GM12874 (cell line): ENCODE results near the gene LFNG.

Experiments used
- TF ChIP-seq, protein P1 (sequence below): IDR thresholded peaks from 2 replicates; pipeline ENCODE4 v1.5.1; 2011; ENCODE audit warnings: low read depth, mild to moderate bottlenecking, control low read depth, low read length, moderate library complexity; ENCODE audit not compliant: insufficient read depth

LFNG gene

DNA sequence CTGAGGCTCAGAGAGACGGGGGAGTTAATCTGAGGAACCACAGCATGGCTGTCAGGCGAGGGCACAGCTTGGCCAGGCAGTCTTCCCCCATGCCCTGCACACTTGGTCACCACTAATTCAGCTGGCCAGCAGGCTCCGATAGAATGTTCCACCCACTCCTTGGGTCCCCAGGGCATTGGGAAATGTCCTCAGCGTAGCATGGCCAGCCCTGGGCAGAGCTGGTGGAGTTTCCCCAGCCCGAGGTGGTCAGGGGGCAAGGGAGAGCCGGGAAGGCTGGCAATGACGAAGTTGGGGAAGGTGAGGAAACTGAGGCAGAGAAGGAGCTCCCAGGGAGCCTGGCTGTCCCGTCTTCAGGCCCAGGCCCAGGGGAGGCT is 31.3 kb upstream of the LFNG start:
- TF ChIP-seq, protein P1, sequence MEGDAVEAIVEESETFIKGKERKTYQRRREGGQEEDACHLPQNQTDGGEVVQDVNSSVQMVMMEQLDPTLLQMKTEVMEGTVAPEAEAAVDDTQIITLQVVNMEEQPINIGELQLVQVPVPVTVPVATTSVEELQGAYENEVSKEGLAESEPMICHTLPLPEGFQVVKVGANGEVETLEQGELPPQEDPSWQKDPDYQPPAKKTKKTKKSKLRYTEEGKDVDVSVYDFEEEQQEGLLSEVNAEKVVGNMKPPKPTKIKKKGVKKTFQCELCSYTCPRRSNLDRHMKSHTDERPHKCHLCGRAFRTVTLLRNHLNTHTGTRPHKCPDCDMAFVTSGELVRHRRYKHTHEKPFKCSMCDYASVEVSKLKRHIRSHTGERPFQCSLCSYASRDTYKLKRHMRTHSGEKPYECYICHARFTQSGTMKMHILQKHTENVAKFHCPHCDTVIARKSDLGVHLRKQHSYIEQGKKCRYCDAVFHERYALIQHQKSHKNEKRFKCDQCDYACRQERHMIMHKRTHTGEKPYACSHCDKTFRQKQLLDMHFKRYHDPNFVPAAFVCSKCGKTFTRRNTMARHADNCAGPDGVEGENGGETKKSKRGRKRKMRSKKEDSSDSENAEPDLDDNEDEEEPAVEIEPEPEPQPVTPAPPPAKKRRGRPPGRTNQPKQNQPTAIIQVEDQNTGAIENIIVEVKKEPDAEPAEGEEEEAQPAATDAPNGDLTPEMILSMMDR, result no peak

DNA sequence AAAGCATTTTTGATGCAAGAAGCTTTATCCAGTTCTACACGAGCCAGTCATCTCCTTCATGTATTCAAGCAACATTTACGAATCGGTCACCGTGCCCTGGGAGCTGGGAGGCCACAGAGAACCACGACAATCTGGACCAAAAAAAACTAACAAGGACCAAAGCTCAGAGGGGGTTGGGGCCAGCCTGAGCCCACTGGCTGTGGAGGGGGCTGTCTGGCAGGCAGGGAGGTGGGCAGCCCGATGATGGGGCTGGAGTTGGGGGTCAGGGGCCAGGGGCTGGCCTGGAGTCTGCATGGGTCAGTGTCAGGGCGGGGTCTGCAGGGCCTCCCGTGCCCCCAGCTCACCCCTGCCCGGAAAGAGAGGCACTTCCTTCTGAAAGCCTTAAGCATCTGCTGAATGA is 30.9 kb upstream of the LFNG start:
- TF ChIP-seq, protein P1, result no peak

DNA sequence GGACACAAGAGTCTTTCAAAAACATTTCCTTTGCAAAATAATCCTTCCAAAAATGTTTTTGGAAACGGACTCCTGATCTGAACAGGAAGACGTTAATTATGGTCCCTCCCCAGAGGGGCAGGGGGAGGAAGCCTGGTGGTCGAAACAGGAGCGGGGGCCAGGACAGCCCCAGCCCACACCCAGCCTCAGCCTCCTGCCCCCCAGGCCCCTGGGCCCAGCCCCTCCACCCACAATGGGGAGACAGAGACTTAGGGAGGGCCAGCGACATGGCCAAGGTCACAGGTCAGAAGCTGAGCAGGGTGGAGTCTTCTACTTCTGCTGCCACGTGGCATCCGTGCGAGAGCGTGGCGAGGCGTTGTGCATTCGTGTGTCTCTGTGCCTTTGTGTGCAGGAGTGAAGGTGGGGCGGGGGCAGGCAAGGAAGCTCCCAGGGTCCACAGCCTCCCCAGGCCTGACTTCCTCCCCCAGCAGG is 29.4 kb upstream of the LFNG start:
- TF ChIP-seq, protein P1, result no peak

DNA sequence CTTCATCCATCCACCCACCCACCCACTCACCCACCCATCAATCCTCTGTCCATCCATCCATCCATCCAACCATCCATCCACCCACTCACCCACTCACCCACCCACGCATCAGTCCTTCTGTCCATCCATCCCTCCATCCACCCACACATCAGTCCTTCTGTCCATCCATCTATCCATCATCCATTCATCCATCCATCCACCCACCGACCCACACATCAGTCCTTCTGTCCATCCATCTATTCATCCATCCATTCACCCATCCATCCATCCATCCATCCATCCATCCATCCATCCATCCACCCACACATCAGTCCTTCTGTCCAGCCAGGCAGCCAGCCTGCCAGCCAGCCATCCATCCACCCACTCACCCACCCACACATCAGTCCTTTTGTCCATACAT is 27.5 kb upstream of the LFNG start:
- TF ChIP-seq, protein P1, result no peak

DNA sequence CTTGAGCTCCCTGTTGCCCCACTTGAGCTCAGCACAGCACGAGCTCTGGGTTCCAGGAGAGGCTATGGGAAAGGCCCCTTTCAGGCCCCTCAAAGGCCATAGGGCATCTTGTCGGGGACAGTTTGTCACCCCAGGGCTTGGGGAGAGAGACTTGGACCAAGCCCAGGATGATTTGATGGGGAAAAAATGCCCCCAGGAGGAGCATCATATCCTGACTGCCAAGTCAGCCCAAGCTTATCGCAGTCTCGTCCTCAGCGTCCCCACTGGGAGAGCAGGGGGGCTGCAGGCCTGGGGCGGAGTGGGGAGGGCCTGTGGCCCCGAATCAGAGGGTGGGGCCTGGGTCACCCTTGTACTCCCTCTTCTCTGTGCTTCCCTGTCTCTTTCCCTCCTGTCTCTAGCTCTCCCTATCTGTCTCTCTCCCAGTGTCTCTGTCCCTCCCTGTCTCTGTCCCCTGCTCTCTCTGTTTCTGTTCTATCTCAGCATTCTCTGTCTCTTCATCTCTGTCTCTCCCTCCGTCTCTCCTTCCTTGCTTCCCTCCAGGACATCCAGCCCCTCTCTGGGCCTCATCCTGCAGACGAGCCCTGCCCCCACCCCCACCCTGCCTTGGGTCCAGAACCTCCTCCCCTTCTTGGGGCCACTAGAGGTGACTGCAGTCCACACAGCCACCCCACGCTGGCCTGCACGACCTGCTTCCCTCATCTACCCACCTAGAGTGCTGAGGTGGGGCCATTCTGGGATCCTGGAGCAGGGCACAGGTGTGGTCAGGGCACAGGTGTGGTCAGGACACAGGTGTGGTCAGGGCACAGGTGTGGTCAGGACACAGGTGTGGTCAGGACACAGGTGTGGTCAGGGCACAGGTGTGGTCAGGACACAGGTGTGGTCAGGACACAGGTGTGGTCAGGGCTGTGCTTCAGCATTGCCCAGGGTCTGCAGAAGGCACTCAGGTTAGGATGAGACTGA is 26.1 kb upstream of the LFNG start:
- TF ChIP-seq, protein P1, result no peak

DNA sequence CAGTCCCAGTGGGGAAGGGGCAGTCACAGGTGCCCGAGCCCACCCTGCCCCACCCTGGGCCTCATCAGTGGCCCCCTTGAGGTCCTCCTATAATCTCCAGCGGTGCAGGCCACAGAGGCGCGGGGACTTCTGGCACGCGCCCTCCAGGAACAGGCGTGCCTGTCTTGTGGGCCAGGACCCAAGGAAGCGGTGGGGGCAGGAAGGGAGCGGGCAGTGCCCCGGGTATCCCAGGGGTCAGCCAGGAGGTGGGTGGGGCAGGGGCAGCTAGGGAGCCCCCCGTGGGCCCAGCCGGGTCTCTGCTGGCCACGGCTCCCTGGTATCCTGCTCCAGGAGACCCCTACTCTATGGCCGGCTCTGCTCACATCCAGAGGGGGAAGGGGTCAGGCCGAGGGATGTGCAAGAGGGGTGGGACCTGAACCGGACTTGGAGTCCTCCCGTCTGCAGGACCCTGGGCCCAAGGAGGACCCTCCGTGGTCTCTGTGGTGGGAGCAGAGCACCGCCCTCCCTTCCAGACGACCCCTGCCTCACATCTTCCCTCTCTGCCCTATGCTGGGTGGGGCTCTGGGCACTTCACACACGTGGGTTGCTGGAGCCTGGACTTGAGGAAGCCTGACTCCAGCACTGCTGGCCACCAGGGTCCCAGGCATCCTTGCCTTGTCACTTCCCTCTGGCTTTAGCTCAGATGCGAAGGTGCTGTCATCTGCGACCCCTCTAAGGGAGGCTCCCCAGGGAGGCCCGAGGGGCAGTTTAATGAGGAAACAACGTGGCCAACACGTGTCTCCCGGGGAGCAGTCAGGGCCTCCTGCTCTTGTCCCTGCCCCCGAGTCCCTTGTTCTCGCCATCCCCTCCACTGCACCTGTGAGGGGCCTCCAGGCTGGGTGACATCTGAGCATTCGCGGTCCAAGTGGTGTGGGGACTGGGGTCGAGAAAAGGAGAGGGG is 25.1 kb upstream of the LFNG start:
- TF ChIP-seq, protein P1, result no peak
